Activated CD8-positive, alpha-beta T cell treated with anti-CD3 and anti-CD28 coated beads for 36 hours (primary cell): ENCODE measurements around the gene LCE3A. TPM values are rescaled to one million over a fixed set of nuclear protein-coding genes. Genes with fewer than 3 reads are reported as not detected.

ENCODE experiments used
- ATAC-seq: fragments of 200-7000 bp; cut with Tn5 transposase; one replicate; pipeline ENCODE4 v1.10.0; 2021; ENCODE audit warnings: mild to moderate bottlenecking, moderate library complexity
- CTCF ChIA-PET: fragments of 350-600 bp; sonication (Branson Sonifier 250); formaldehyde crosslinking; loops from one replicate; lab custom pipeline; 2021; ENCODE audit warnings: antibody characterized with exemption; lab: Charles Lee
- POLR2A ChIA-PET: fragments of 350-600 bp; sonication (Branson Sonifier 250); formaldehyde crosslinking; loops from one replicate; lab custom pipeline; 2021; ENCODE audit warnings: antibody characterized with exemption; lab: Charles Lee
- DNase-seq: peaks from one replicate; pipeline ENCODE4 v3.0.0-alpha.2; 2020
- H3K27ac Mint-ChIP-seq: one replicate; pipeline ENCODE4 v1.8.0; 2021; ENCODE audit warnings: mild to moderate bottlenecking, mixed read lengths
- H3K27me3 Mint-ChIP-seq: one replicate; pipeline ENCODE4 v1.8.0; 2021; ENCODE audit warnings: mixed read lengths
- H3K36me3 Mint-ChIP-seq: one replicate; pipeline ENCODE4 v1.8.0; 2021; ENCODE audit warnings: low read depth, mixed read lengths
- H3K4me1 Mint-ChIP-seq: one replicate; pipeline ENCODE4 v1.8.0; 2021; ENCODE audit warnings: low read depth, mixed read lengths
- H3K4me3 Mint-ChIP-seq: one replicate; pipeline ENCODE4 v1.8.0; 2021; ENCODE audit warnings: mild to moderate bottlenecking, moderate library complexity, mixed read lengths
- H3K9me3 Mint-ChIP-seq: one replicate; pipeline ENCODE4 v1.8.0; 2021; ENCODE audit warnings: mixed read lengths
- intact Hi-C: fragments of 100-400 bp; cut with micrococcal nuclease; formaldehyde crosslinking; loops from one replicate; pipeline ENCODE4 v1.10.0; 2022
- total RNA-seq, 2 experiments: library from RNA; stranded (reverse); gene quantifications; one replicate each; pipeline ENCODE4 v1.2.3, GENCODE V29; 2021
- TF ChIP-seq, protein P1 (sequence below): fragments of 200-600 bp; IDR thresholded peaks from one replicate; pipeline ENCODE4 v1.8.0; 2022; ENCODE audit warnings: antibody characterized with exemption, mild to moderate bottlenecking

LCE3A gene
- total RNA-seq, 2 experiments from 2014 or later = not detected

DNA sequence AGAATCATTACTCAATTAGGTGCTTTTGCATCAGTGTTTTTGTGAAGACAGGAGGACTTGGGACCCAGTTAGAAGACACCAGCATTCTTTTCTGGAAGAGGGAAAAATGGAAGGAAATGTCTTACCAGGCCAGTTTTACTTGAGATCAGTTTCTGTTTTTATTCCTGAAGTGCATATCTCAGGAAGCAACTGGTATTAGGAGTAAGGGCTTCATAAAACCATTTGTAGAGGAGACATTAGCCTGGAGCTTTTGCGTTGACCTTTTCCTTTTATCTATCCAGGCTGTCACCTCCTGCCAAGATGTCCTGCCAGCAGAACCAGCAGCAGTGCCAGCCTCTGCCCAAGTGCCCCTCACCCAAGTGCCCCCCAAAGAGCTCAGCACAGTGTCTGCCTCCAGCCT is 9.4 kb downstream of the LCE3A start, which contains the start of gene LCE3B:
Gene LCE3B (plus strand): TSS at position 301 of the 400 bp plus-strand sequence. CDS start 0 bp downstream, at position 301.
- ChIA-PET POLR2A (no interaction called here), CTCF (no interaction called here)
- ATAC-seq (no peak), DNase-seq (no peak)
- intact Hi-C loops = no loop called here
- H3K4me3 Mint-ChIP-seq = no peak within 1 kb of the TSS
- TF ChIP-seq, protein P1, sequence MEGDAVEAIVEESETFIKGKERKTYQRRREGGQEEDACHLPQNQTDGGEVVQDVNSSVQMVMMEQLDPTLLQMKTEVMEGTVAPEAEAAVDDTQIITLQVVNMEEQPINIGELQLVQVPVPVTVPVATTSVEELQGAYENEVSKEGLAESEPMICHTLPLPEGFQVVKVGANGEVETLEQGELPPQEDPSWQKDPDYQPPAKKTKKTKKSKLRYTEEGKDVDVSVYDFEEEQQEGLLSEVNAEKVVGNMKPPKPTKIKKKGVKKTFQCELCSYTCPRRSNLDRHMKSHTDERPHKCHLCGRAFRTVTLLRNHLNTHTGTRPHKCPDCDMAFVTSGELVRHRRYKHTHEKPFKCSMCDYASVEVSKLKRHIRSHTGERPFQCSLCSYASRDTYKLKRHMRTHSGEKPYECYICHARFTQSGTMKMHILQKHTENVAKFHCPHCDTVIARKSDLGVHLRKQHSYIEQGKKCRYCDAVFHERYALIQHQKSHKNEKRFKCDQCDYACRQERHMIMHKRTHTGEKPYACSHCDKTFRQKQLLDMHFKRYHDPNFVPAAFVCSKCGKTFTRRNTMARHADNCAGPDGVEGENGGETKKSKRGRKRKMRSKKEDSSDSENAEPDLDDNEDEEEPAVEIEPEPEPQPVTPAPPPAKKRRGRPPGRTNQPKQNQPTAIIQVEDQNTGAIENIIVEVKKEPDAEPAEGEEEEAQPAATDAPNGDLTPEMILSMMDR = no peak
- H3K36me3 Mint-ChIP-seq = no peaks in the 10 kb centered on the region
- no peaks in the 10 kb centered on the region for H3K4me1 Mint-ChIP-seq
- peaks cover 2% of the 10 kb centered on the region for H3K9me3 Mint-ChIP-seq
- no peak within 1 kb of the TSS for H3K27ac Mint-ChIP-seq
- no peaks in the 10 kb centered on the region for H3K27me3 Mint-ChIP-seq

GRCh38 chr1:152599934-152600333 is 23.0 kb downstream of the LCE3A start, which contains the start of gene LCE3C:
Gene LCE3C (plus strand): TSS chr1:152600234. CDS start chr1:152600732, 498 bp downstream.
- TF ChIP-seq, protein P1 = no peak
- POLR2A ChIA-PET = no interaction called here
- DNase-seq = no peak
- H3K27me3 Mint-ChIP-seq = no peaks in the 10 kb centered on the region
- no peaks in the 10 kb centered on the region for H3K9me3 Mint-ChIP-seq
- ATAC-seq = no peak
- H3K36me3 Mint-ChIP-seq = no peaks in the 10 kb centered on the region
- CTCF ChIA-PET = no interaction called here
- intact Hi-C loops = no loop called here
- no peak within 1 kb of the TSS for H3K27ac Mint-ChIP-seq
- no peaks in the 10 kb centered on the region for H3K4me1 Mint-ChIP-seq
- no peak within 1 kb of the TSS for H3K4me3 Mint-ChIP-seq

DNA sequence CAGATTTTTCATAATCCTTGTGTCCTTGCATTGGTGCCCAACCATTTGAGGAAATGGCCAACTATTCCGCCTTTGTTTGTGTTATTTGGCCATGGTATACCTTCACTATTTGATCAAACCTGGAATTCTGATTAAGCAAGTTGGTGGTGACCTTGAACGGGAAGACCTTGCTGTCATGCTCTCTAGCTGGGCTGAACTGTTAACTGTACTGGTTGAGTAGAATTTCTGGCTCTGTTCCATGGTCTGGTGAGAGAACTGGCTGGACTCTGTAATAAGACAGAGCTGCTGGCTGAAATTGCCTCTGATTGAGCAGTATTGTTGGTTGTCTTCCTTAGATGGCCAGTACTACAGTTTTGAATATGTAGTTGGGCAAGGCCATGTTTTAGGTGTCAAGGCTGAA is 25.9 kb downstream of the LCE3A start:
- Mint-ChIP-seq H3K36me3 (no peaks in the 10 kb centered on the region), H3K9me3 (no peaks in the 10 kb centered on the region), H3K4me3 (no peak overlapping the region), H3K4me1 (no peaks in the 10 kb centered on the region), H3K27me3 (no peaks in the 10 kb centered on the region), H3K27ac (no peak overlapping the region)
- no peak for ATAC-seq
- intact Hi-C loops = no loop called here
- CTCF ChIA-PET = no interaction called here
- TF ChIP-seq, protein P1 = no peak
- no peak for DNase-seq
- POLR2A ChIA-PET = no interaction called here

- peaks cover under 1% of the 10 kb centered on the region for H3K27me3 Mint-ChIP-seq
- ChIA-PET POLR2A (no interaction called here), CTCF (no interaction called here)
- no peak for ATAC-seq
- H3K27ac Mint-ChIP-seq = no peak overlapping the region
- TF ChIP-seq, protein P1 = no peak
- no peak overlapping the region for H3K4me3 Mint-ChIP-seq
- DNase-seq = no peak
- no peaks in the 10 kb centered on the region for H3K4me1 Mint-ChIP-seq
- intact Hi-C loops = no loop called here
- H3K36me3 Mint-ChIP-seq = no peaks in the 10 kb centered on the region
- H3K9me3 Mint-ChIP-seq = no peaks in the 10 kb centered on the region
Measured at GRCh38 chr1:152585586-152585985, 37.3 kb downstream of the LCE3A start.

DNA sequence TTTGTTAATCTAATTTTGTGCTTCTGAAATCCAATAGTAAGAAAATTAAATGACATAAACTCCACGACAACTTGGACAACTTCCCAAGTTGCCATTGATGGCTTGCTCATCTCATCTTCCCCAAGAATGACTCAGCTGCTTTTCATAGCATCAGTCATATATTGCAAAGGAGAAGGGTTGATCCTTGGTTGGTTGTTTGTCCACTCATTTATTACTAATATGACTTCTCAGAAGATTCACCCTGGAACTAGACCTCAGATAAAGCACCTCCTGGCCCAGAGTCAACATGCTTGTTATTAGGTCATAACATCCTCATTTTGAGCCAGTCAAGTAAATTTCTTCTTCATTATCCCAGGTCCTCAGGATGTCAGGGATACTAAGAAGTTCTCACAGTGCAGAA is 40.3 kb downstream of the LCE3A start:
- intact Hi-C loops = no loop called here
- H3K9me3 Mint-ChIP-seq = no peaks in the 10 kb centered on the region
- POLR2A ChIA-PET = no interaction called here
- CTCF ChIA-PET = no interaction called here
- H3K36me3 Mint-ChIP-seq = no peaks in the 10 kb centered on the region
- ATAC-seq = no peak
- TF ChIP-seq, protein P1 = no peak
- DNase-seq = no peak
- H3K27ac Mint-ChIP-seq = no peak overlapping the region
- H3K4me1 Mint-ChIP-seq = no peaks in the 10 kb centered on the region
- peaks cover 8% of the 10 kb centered on the region for H3K27me3 Mint-ChIP-seq
- H3K4me3 Mint-ChIP-seq = no peak overlapping the region
